Upper lobe of right lung (tissue), 1 donor: ENCODE results near the gene CACNB3. TPM values are rescaled to one million over a fixed set of nuclear protein-coding genes. Genes with fewer than 3 reads are reported as not detected.

Experiments used
- ATAC-seq: fragments of 200-7000 bp; cut with Tn5 transposase; one replicate; pipeline ENCODE4 v1.9.1; 2020; ENCODE audit warnings: mild to moderate bottlenecking, moderate library complexity
- DNase-seq: peaks from one replicate; pipeline ENCODE4 v3.0.0-alpha.2; 2020
- H3K27ac ChIP-seq: fragments of 200-600 bp; one replicate; pipeline ENCODE4 v1.8.0; 2022
- H3K27me3 ChIP-seq: fragments of 200-600 bp; one replicate; pipeline ENCODE4 v1.8.0; 2022; ENCODE audit warnings: mild to moderate bottlenecking
- H3K36me3 ChIP-seq: fragments of 200-600 bp; one replicate; pipeline ENCODE4 v1.8.0; 2022
- H3K4me1 ChIP-seq: fragments of 200-600 bp; one replicate; pipeline ENCODE4 v1.8.0; 2022
- H3K4me3 ChIP-seq: fragments of 200-600 bp; one replicate; pipeline ENCODE4 v1.8.0; 2022; ENCODE audit warnings: mild to moderate bottlenecking
- H3K9me3 ChIP-seq: fragments of 200-600 bp; one replicate; pipeline ENCODE4 v1.8.0; 2022
- intact Hi-C: fragments of 100-400 bp; cut with DNase I; formaldehyde crosslinking; loops from one replicate; pipeline ENCODE4 v1.11.0; 2022
- total RNA-seq: library from RNA; stranded (reverse); fragmentation: NEBNext Ultra II Directional; extraction: Animal tissue kit (Norgen Biotek cat#: 25700); gene quantifications from one replicate; pipeline ENCODE4 v1.2.1, GENCODE V29; 2021
- TF ChIP-seq, protein P1 (sequence below): fragments of 200-600 bp; IDR thresholded peaks from one replicate; pipeline ENCODE4 v1.8.0; 2022; ENCODE audit warnings: antibody characterized with exemption
- donor health status: DM: no; HTN: yes; CAD: no; lungs with severe emphysema.

The CACNB3 gene
- total RNA-seq, 1 donor from 2014 or later = 24.4 TPM

DNA sequence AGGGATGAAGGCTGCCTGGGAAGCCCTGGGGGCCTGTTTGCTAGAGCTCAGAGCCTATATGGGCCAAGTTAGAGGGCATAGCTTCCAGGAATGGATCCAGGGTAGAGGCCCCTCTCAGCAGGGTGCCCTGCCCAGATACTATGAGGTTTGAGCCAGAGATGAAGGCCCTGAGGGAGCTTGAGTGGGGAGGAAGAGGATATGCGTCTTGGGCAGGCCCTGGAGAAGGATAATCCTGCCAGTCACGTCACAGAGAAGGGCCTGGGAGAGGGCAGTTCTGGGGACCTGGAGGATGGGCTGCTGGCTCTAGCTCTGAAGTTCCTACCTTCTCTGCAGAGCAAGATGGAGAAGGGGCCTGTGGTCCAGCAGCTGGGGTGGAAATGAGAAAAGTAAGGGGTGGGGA lies 5.9 kb upstream of the CACNB3 start:
- no peaks in the 10 kb centered on the region for H3K27me3 ChIP-seq
- H3K36me3 ChIP-seq = no peaks in the 10 kb centered on the region
- H3K4me1 ChIP-seq = peaks cover 24% of the 10 kb centered on the region
- no peak for ATAC-seq
- H3K9me3 ChIP-seq = no peaks in the 10 kb centered on the region
- H3K27ac ChIP-seq = no peak overlapping the region
- no peak overlapping the region for H3K4me3 ChIP-seq
- intact Hi-C loops = no loop called here
- no peak for DNase-seq
- TF ChIP-seq, protein P1, sequence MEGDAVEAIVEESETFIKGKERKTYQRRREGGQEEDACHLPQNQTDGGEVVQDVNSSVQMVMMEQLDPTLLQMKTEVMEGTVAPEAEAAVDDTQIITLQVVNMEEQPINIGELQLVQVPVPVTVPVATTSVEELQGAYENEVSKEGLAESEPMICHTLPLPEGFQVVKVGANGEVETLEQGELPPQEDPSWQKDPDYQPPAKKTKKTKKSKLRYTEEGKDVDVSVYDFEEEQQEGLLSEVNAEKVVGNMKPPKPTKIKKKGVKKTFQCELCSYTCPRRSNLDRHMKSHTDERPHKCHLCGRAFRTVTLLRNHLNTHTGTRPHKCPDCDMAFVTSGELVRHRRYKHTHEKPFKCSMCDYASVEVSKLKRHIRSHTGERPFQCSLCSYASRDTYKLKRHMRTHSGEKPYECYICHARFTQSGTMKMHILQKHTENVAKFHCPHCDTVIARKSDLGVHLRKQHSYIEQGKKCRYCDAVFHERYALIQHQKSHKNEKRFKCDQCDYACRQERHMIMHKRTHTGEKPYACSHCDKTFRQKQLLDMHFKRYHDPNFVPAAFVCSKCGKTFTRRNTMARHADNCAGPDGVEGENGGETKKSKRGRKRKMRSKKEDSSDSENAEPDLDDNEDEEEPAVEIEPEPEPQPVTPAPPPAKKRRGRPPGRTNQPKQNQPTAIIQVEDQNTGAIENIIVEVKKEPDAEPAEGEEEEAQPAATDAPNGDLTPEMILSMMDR = no peak

- intact Hi-C loops = no loop called here
- H3K36me3 ChIP-seq = no peaks in the 10 kb centered on the region
- peaks cover 30% of the 10 kb centered on the region for H3K4me1 ChIP-seq
- no peak for DNase-seq
- no peak for ATAC-seq
- H3K27ac ChIP-seq = peak overlapping the region; percentile 87
- no peaks in the 10 kb centered on the region for H3K27me3 ChIP-seq
- no peaks in the 10 kb centered on the region for H3K9me3 ChIP-seq
- TF ChIP-seq, protein P1 = no peak
- H3K4me3 ChIP-seq = peak overlapping the region; percentile 94
Measured at GRCh38 chr12:48813465-48814261, 4.6 kb upstream of the CACNB3 start.

DNA sequence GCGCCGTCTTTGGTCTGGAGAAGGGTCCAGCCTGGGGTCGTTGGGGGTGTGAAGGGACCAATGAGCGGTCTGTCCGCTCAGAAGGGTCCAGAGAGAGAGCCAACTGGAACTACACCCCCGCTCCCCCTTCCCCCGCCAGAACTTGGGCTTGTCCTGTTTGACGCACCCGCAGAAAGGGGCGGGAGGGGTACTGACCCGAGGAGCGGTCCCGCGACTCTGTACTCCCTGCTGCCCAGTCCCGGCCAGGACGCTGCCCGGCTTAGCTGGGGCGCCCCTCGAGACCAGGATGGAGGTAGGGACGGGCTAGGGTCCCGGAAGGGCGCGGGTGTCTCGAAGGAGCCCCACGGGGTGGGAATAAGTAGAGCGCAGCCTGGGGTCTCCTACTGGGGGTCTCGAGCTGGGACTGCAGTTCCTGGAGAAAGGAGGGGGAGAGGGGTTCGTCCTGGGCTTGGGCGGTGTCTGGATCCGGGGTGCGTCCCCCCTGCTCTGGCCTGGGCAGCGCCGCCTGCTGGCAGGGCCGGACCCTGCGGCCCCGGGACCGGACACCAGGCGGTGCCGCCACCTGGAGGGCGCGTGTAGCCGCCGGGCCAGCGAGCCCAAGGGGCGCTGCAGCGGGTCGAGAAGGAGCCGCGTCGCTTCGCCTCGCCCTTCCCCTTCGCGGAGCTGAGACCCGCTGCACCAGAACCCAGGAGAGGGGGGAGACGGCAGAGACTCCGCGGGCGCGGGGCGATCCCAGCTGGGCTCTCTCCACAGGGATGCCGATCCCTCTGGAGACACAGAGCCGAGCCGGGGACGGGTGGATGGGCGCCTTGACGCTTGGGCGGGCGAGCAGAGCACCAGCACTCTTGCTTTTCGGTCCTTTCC lies 3.8 kb upstream of the CACNB3 start:
- no peaks in the 10 kb centered on the region for H3K36me3 ChIP-seq
- H3K9me3 ChIP-seq = no peaks in the 10 kb centered on the region
- intact Hi-C loops = no loop called here
- TF ChIP-seq, protein P1 = peak; percentile 99
- H3K4me1 ChIP-seq = peaks cover 30% of the 10 kb centered on the region
- H3K27me3 ChIP-seq = no peaks in the 10 kb centered on the region
- peak overlapping the region; percentile 87 for H3K27ac ChIP-seq
- peak overlapping the region; percentile 94 for H3K4me3 ChIP-seq
- DNase-seq (peak; percentile 94), ATAC-seq (peak; percentile 92)

GRCh38 chr12:48815126-48816110 lies 2.9 kb upstream of the CACNB3 start:
- intact Hi-C loops = no loop called here
- ATAC-seq (peak; percentile 81), DNase-seq (peak; percentile 87)
- peak overlapping the region; percentile 87 for H3K27ac ChIP-seq
- H3K4me1 ChIP-seq = peaks cover 30% of the 10 kb centered on the region
- no peaks in the 10 kb centered on the region for H3K9me3 ChIP-seq
- no peaks in the 10 kb centered on the region for H3K36me3 ChIP-seq
- H3K4me3 ChIP-seq = peak overlapping the region; percentile 94
- H3K27me3 ChIP-seq = no peaks in the 10 kb centered on the region
- TF ChIP-seq, protein P1 = no peak
